GM18517 (cell line): ENCODE measurements around the gene HYCC1.
"Not testable (repeated sequence)": the region's sequence is repeated elsewhere in the genome, so short reads cannot be mapped to it uniquely, and the experiment has no call there.

ENCODE experiments used
- ATAC-seq: cut with Tn5 transposase; IDR thresholded peaks from one replicate; pipeline ENCODE4 v1.9.1; 2021; ENCODE audit warnings: mild to moderate bottlenecking, moderate library complexity; ENCODE audit not compliant: unreplicated experiment

The HYCC1 gene

GRCh38 chr7:23013715-23014649, at the start of gene HYCC1:
Gene HYCC1, minus strand, starts transcription at chr7:23014130. Its CDS starts 23,019 bp downstream, at chr7:22991111.
- peak; percentile 94 for ATAC-seq

- no peak for ATAC-seq
These were observed 48.5 kb upstream of the HYCC1 start for GRCh38 chr7:23062452-23062851.

- ATAC-seq: no peak
These were observed 47.4 kb upstream of the HYCC1 start for GRCh38 chr7:23061327-23061726.

- ATAC-seq: no peak
These were observed 44.6 kb upstream of the HYCC1 start for GRCh38 chr7:23058408-23059096.

GRCh38 chr7:23055582-23056178, 41.8 kb upstream of the HYCC1 start:
- ATAC-seq: peak; percentile 73

- ATAC-seq: not testable (repeated sequence)
These were observed 37.2 kb upstream of the HYCC1 start for GRCh38 chr7:23051124-23051485.

- not testable (repeated sequence) for ATAC-seq
These were observed 32.4 kb upstream of the HYCC1 start for GRCh38 chr7:23046336-23046735.

GRCh38 chr7:23045086-23045485, 31.2 kb upstream of the HYCC1 start:
- ATAC-seq: not testable (repeated sequence)

GRCh38 chr7:23044581-23044980, 30.7 kb upstream of the HYCC1 start:
- ATAC-seq: no peak

GRCh38 chr7:23043441-23043840, 29.5 kb upstream of the HYCC1 start:
- ATAC-seq: no peak

GRCh38 chr7:23039674-23040073, 25.7 kb upstream of the HYCC1 start:
- ATAC-seq: not testable (repeated sequence)

GRCh38 chr7:23035542-23036371, 21.8 kb upstream of the HYCC1 start:
- ATAC-seq: not testable (repeated sequence)

GRCh38 chr7:23027261-23027660, 13.3 kb upstream of the HYCC1 start:
- ATAC-seq: no peak

GRCh38 chr7:23026164-23026563, 12.2 kb upstream of the HYCC1 start:
- ATAC-seq: no peak

- ATAC-seq: no peak
These were observed 10.5 kb upstream of the HYCC1 start for GRCh38 chr7:23024454-23024853.

GRCh38 chr7:23022851-23023250, 8.9 kb upstream of the HYCC1 start:
- no peak for ATAC-seq

- ATAC-seq: no peak
These were observed 8.4 kb upstream of the HYCC1 start for GRCh38 chr7:23022258-23022769.

- no peak for ATAC-seq
These were observed 7.7 kb upstream of the HYCC1 start for GRCh38 chr7:23021596-23021995.

GRCh38 chr7:23020742-23021401, 6.9 kb upstream of the HYCC1 start:
- ATAC-seq: no peak

- no peak for ATAC-seq
These were observed 4.8 kb upstream of the HYCC1 start for GRCh38 chr7:23018750-23019149.
